Measurements from ENCODE around the gene KLHL12.

The KLHL12 gene

GRCh38 chr1:202852163-202852904, 74.7 kb downstream of the KLHL12 start:
- no peaks in the 10 kb centered on the region for H3F3A ChIP-seq (ENCODE audit: insufficient read depth, low read length)
- no peak overlapping the region for H3K27ac ChIP-seq (ENCODE audit: low read depth, low read length, poor library complexity, severe bottlenecking)
- H3K4me2 ChIP-seq (ENCODE audit: low read length): no peak overlapping the region
- no peak overlapping the region for H2AFZ ChIP-seq (ENCODE audit: low read length)
- TF ChIP-seq CTCF (IDR thresholded peaks at IDR 0.05; ENCODE audit: low read length): peak; percentile 65
- no peak for TF ChIP-seq EZH2 (IDR thresholded peaks at IDR 0.05; ENCODE audit: borderline replicate concordance, low read length)
- no peaks in the 10 kb centered on the region for H3K36me3 ChIP-seq (ENCODE audit: insufficient read depth, low read length)
- H3K9me3 ChIP-seq (ENCODE audit: low read length): no peaks in the 10 kb centered on the region
- no peak overlapping the region for H3K4me3 ChIP-seq (ENCODE audit: low read depth, low read length, poor library complexity, severe bottlenecking)
- no peaks in the 10 kb centered on the region for H3K79me2 ChIP-seq (ENCODE audit: insufficient read depth, low read length)
- H3K27me3 ChIP-seq (ENCODE audit: insufficient read depth, low read length): peaks cover 7% of the 10 kb centered on the region; the same call in 1 of the 2 replicates
- H3K9ac ChIP-seq (ENCODE audit: low read length): no peak overlapping the region
- H4K20me1 ChIP-seq (ENCODE audit: insufficient read depth, low read length): no peaks in the 10 kb centered on the region
- peaks cover 9% of the 10 kb centered on the region for H3K4me1 ChIP-seq (ENCODE audit: insufficient read depth, low read length, severe bottlenecking)
- no peaks in the 10 kb centered on the region for H3K9me2 ChIP-seq (ENCODE audit: low read depth, low read length)

- Histone ChIP-seq H3K27ac (ENCODE audit: low read depth, low read length, poor library complexity, severe bottlenecking) (no peak overlapping the region), H3K79me2 (ENCODE audit: insufficient read depth, low read length) (no peaks in the 10 kb centered on the region), H3K9me3 (ENCODE audit: low read length) (no peaks in the 10 kb centered on the region), H3K36me3 (ENCODE audit: insufficient read depth, low read length) (no peaks in the 10 kb centered on the region), H3F3A (ENCODE audit: insufficient read depth, low read length) (no peaks in the 10 kb centered on the region), H3K9me2 (ENCODE audit: low read depth, low read length) (no peaks in the 10 kb centered on the region), H3K9ac (ENCODE audit: low read length) (no peak overlapping the region), H3K4me3 (ENCODE audit: low read depth, low read length, poor library complexity, severe bottlenecking) (no peak overlapping the region), H3K27me3 (ENCODE audit: insufficient read depth, low read length) (peaks cover 9% of the 10 kb centered on the region), H3K4me2 (ENCODE audit: low read length) (no peak overlapping the region), H3K4me1 (ENCODE audit: insufficient read depth, low read length, severe bottlenecking) (peaks cover 9% of the 10 kb centered on the region), H2AFZ (ENCODE audit: low read length) (no peak overlapping the region), H4K20me1 (ENCODE audit: insufficient read depth, low read length) (no peaks in the 10 kb centered on the region)
- TF ChIP-seq EZH2 (IDR thresholded peaks at IDR 0.05; ENCODE audit: borderline replicate concordance, low read length) (no peak), CTCF (IDR thresholded peaks at IDR 0.05; ENCODE audit: low read length) (no peak)
Observed at GRCh38 chr1:202850593-202851362, 76.3 kb downstream of the KLHL12 start.

GRCh38 chr1:202848191-202848542, 78.9 kb downstream of the KLHL12 start:
- Histone ChIP-seq H3K9ac (ENCODE audit: low read length) (no peak overlapping the region), H2AFZ (ENCODE audit: low read length) (no peak overlapping the region), H3K4me3 (ENCODE audit: low read depth, low read length, poor library complexity, severe bottlenecking) (no peak overlapping the region), H3K4me2 (ENCODE audit: low read length) (no peak overlapping the region), H3K36me3 (ENCODE audit: insufficient read depth, low read length) (no peaks in the 10 kb centered on the region), H4K20me1 (ENCODE audit: insufficient read depth, low read length) (no peaks in the 10 kb centered on the region), H3K79me2 (ENCODE audit: insufficient read depth, low read length) (no peaks in the 10 kb centered on the region), H3K9me2 (ENCODE audit: low read depth, low read length) (no peaks in the 10 kb centered on the region), H3F3A (ENCODE audit: insufficient read depth, low read length) (no peaks in the 10 kb centered on the region), H3K27ac (ENCODE audit: low read depth, low read length, poor library complexity, severe bottlenecking) (no peak overlapping the region), H3K27me3 (ENCODE audit: insufficient read depth, low read length) (peaks cover 11% of the 10 kb centered on the region), H3K4me1 (ENCODE audit: insufficient read depth, low read length, severe bottlenecking) (peaks cover 9% of the 10 kb centered on the region), H3K9me3 (ENCODE audit: low read length) (no peaks in the 10 kb centered on the region)
- no peak for TF ChIP-seq CTCF (IDR thresholded peaks at IDR 0.05; ENCODE audit: low read length)
- no peak for TF ChIP-seq EZH2 (IDR thresholded peaks at IDR 0.05; ENCODE audit: borderline replicate concordance, low read length)

All from OCI-LY1 (cell line).